Activated T-cell treated with anti-CD3 and anti-CD28 coated beads, Interleukin-2, amount 50 U/mL, for 1 hour (primary cell): ENCODE measurements around the gene ZRANB3.
"Not testable (repeated sequence)": the region's sequence is repeated elsewhere in the genome, so short reads cannot be mapped to it uniquely, and the experiment has no call there.

Experiments used
- DNase-seq: peaks from one replicate; pipeline ENCODE4 v3.0.0-alpha.2; 2020

The ZRANB3 gene

DNA sequence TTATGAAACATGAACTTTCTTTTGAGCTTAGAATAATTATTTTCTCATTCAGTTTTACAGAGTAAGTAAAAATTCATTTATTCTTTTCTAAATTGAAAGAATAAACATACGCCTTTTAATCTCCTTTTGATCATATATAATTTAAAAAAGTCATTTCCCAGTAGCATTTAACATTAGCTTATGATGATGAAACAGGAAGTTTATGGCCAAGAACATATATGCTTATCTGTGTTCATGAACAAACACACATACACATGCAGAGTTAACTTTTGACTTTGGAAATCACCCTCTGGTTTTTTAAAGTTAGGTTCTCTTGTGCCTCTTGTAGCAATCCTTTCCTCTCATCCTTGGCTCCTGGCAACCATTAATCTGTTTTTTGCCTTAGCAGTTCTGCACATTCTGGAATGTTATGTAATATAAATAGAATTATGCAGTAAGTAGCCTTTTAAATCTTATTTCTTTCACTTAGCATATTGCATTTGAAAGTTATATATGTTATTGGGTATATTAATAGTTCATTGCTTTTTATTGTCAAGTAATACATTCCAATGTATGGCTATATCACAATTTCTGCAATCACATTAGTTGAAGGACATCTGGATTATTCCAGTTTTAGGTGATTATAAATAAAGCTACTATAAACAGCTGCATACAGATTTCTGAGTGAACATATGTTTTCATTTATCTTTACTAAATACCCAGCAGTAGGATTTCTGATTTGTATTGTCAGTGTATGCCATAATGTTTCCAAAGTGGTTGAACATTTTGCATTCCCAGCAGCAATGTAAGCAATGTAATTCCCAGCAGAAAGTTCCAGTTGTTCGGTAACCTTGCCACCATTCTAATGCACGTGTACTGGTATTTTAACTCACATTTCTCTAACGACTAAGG is 210.3 kb downstream of the ZRANB3 start:
- DNase-seq, result no peak

DNA sequence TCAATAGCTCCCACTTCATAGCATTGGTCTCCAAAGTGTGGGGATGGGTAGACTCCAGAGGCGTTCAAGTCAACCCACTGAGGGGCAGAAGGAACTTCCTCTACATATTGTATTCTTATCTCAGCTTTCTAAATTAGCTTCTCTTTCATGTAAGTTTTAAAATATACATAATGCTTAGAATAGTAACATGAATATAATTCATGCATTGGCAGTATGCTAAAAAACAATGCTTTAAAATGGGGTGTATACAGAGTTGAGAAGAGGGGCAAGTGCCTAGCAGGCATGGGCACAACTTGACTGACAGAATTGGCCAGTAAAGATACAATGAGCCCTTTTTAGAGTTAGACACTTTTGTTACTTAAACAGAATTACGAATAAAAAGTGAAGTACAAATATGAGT is 212.2 kb downstream of the ZRANB3 start:
- DNase-seq, result no peak

DNA sequence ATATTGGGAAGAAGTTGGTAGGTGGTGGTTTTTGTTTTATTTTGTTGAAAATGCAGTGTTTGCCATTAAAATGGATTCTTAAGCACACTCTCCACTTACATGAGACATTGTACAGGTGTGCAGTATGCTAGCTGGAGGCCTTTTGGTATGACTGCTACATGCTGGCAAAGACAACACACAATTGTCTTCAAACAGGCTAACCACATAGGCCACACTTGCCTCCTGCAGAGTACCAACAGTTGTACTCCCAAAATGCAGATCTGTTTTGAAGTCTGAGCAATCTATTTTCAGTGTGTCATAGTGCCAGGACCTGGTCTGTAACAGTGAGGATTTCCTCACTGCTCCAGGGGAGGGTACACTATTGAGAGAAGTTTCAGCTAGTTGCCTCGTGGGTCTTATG is 213.6 kb downstream of the ZRANB3 start:
- DNase-seq, result no peak

DNA sequence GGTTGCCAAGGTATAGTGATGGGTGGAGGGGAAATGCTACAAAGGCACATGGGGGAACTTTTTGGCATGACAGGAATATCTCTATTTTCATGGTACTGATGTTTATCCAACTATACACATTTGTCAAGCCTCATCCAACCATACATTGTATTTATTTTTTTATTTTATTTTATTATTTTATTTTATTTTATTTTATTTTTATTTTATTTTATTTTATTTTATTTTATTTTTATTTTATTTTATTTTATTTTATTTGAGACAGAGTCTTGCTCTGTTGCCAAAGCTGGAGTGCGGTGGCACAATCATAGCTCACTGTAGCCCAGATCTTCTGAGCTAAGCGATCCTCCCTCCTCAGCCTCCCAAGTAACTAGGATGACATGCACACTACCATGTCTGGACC is 219.1 kb downstream of the ZRANB3 start:
- no peak for DNase-seq

DNA sequence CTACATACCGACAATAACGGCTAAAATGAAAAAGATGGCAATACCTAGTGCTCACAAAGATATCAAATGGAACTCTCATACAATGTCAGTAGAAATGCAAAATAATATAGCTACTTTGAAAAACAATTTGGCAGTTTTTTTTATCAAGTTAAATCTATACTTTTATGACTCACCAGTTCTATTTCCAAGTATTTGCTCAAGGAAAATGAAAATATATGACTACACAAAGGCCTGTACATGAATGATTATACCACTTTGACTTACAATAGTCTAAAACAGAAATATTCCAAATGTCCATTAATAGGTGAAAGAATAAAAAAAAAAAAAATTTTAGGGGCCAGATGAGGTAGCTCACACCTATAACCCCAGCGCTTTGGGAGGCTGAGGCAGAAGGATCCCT is 219.8 kb downstream of the ZRANB3 start:
- DNase-seq, result no peak

DNA sequence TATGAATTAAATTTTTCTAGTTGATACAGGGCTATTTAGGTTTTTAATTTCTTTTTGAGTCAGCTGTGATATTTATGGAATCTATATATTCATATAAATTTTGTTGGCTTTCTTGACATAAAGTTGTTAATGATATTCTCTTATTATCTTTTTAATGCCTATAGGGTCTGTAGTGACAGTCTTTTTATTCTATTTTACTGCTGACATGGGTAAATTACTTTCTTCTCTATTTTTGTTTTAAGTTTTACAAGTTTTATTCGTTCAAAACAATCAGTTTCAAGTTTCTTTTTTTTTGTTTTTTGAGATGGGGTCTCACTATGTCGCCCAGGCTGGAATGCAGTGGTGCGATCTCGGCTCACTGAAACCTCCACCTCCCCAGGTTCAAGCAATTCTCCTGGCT is 226.3 kb downstream of the ZRANB3 start:
- no peak for DNase-seq

DNA sequence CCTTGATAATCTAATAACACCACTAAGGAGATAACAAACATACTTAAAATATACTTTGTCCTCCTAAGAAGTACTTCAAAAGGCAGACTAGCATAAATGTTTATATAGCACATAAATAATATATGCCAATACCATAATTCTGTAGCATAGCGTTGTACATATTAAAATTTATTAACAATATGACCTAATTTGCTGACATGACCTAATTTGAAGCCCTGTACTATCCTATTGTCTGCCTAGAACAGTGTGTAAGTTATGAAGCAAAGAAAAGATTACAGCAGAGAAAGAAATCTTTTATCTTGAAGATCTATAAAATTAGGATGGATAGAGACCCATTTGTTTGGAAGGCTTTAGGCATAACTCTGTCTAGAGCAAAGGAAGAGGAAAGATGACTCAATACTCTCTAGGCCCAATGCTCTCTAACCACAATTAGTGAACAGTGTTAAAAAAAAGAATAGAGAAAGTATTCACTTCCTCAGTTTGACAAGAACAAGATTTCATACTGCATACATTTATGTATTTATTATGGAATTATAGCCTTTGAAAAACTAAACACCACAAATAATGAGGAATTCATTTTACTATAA is 231.3 kb downstream of the ZRANB3 start:
- DNase-seq, result no peak

DNA sequence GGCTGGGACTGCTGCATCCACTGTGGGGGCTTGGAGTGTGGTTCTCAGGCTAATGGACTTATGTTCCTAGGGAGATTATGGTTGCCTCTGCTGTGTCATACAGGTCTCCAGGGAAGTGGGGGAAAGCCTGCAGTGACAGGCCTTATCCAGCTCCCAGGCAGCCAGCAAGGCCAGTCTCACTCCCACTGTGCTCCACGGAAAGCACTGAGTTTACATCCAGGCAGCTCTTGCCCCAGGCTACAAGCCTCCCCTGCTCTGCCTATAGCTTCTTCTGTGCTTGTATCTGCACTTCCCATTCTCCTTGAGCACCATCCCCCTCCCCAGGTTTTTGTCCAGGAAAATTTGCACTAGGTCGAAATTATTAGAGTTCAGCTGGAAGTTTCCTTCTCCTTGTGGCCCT is 231.9 kb downstream of the ZRANB3 start:
- DNase-seq, result no peak

DNA sequence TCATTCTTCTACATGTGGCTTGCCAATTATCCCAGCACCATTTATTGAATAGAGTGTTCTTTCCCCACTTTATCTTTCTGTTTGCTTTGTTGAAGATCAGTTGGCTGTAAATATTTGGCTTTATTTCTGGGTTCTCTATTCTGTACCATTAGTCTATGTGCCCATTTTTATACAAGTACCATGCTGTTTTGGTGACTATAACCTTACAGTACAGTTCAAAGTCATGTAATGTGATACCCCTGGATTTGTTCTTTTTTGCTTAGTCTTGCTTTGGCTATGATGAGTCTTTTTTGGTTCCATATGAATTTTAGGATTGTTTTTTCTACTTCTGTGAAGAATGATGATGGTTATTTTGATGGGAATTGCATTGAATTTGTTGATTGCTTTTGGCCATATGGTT is 243.9 kb downstream of the ZRANB3 start:
- DNase-seq, result not testable (repeated sequence)

DNA sequence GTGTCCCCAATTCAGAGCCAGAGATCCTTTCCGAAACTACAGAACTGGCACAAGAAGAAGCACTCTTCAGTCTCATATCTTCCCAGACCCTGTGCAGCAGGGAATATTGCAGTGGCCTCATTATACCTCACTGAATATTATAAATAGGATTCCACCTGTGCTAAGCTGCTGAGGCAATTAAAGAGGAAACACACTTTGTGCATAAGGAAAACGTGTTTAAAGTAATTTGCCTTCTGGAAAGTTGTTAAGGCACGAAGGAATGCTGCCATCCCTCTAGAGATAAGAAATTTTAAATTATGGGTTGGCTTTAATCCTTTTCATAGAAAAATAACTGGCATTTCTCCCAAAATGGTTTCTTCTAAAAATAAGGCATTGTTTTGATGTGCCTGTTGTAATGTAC is 245.6 kb downstream of the ZRANB3 start:
- no peak for DNase-seq

DNA sequence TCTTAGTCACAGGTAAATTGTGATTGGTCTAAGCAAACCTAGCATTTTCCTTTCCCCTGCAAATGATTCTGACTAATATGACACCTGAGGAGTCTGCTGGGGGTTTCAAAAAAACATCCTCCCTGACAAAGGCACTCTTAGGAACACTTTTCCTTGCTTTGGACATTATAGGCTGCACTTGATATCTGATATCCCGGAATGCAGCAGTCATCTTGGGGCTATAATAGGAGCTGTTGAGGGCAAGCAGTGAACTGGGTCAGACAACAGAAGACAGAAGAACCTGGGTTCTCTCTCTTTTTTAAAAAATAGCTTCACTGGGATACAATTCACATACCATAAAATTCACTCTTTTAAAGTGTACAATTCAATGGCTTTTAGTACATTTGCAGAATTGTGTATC is 249.6 kb downstream of the ZRANB3 start:
- DNase-seq, result no peak

DNA sequence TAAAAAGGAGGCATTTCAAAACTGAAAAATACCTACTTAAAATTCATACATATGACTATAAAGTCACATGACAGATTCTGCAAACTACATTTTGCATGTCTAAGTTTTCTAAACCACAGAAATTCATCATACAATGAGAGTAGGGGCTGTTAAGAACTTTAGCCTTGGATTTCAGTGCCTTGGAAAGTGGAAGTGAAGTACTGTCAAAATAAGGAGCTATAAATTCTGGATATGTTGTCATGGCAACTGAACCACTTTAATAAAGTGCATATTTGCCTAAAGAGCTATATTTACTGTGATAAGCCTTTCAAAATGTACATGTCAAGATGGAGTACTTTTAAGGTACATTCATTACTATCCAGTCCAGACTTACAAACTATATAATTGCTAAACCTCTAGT is 251.8 kb downstream of the ZRANB3 start:
- no peak for DNase-seq

DNA sequence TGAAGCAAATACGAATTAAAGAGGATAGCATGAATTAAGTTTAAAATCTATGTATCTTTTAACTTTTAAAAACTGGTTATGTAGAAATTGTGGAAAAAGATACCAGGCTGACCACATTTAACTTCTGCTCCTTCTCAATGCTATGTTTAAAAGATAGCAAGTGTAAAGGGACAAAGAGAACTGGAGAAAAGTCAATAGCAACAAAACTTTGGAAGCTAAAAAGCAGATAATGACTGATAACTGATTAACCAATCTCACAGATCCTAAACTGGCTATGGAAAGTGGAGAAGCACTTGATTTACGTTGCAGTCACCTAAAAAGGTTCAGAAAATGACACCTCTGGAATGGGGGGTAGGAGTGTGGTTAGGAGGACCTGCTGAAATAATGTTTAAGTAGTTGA is 254.5 kb downstream of the ZRANB3 start:
- DNase-seq, result no peak

DNA sequence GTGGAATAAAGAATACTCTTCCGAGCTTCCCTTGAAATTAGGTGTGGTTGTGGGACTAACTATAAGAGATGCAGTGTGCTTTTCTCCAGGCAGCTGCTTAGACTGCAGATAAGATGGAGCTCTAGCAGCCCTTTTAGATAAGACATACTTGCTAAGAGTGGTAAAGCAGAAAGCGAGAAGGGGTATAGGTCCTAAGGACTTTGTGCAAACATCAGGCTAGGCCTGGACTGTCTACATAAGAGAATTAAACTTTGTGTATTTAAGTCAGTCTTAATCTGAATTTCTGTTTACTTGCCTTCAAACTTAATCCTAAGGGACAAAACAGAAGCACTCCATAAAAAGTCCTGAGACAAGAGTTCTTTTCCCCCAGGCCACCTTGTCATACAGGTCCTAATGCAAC is 260.0 kb downstream of the ZRANB3 start:
- DNase-seq, result no peak

DNA sequence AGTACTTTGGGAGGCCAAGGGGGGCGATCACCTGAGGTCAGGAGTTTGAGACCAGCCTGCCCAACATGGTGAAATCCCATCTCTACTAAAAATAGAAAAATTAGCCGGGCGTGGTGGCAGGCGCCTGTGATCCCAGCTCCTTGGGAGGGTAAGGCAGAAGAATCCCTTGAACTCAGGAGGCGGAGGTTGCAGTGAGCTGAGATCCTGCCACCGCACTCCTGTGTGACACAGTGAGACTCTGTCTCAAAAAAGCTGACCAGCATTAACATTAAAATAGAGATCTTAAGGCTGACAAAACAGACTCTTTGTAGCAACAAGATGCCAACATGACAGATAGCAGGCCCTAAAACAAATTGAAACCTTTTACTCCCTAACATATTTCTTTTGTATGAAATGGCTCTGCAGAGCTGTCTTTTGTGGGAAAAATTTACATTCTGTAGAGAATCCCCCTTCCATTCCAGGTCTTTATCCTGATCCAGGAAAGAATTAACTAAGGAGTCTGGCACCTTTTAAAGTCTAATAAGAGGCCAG is 265.0 kb downstream of the ZRANB3 start:
- no peak for DNase-seq

DNA sequence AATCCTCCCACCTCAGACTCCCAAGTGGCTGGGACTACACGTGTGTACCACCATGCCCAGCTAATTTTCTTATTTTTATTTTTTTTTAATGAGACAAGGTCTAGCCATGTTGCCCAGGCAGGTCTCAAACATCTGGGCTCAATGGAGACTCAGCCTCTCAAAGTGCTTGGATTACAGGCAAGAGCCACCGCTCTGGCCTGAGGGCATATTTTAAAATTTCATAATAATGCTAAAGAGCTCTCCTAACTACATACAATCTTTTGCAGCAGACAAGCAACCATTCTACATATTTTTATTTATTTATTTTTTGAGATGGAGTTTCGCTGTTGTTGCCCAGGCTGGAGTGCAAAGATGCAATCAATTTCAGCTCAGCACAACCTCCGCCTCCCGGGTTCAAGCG is 271.9 kb downstream of the ZRANB3 start:
- no peak for DNase-seq

DNA sequence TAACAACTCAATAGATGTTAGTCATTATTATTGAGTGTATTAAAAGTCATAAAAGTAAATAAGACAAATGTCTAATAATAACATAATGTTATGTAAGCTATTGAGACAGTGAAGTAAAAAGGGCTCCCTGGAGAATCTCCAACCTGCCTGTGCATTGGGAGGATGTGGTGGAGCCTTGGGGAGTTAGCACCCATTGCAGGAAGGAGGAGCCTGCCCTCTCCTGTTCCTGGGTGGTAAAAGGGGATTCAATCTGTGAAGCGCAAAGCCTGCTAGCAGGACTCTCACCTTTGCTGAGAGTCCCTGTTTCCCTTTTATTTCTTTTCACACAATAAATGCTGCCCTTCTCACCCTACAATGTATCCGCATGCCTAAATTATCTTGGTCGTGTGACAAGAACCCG is 272.8 kb downstream of the ZRANB3 start:
- DNase-seq, result no peak

DNA sequence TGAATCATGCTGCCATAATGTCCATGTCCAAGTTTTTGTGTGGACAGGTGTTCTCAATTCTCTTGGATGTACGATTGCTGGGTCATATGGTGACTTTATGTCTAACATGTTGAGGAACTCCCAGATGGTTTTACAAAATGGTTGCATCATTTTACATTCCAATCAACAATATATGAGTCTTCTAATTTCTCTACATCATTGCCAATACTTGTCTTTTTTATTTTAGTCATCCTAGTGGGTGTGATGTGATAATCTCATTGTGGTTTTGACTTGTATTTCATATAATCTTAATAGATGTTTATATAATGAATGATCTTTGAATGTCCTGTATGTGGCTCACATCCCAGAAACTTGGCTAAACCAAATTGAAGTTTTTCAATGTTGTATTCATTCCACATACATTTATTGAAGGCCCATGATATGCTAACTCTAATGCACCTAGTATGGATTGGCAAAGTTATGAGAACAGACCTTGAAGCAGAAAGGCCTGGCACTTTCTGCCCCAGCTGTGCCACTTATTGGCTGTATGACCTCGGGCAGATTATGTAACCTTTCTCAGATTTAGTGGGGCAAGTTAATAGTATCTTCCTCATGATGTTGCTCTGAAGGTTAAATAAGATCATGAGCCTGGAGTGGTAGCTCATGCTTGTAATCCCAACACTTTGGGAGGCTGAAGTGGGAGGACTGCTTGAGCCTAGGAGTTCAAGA is 273.5 kb downstream of the ZRANB3 start:
- DNase-seq, result no peak

DNA sequence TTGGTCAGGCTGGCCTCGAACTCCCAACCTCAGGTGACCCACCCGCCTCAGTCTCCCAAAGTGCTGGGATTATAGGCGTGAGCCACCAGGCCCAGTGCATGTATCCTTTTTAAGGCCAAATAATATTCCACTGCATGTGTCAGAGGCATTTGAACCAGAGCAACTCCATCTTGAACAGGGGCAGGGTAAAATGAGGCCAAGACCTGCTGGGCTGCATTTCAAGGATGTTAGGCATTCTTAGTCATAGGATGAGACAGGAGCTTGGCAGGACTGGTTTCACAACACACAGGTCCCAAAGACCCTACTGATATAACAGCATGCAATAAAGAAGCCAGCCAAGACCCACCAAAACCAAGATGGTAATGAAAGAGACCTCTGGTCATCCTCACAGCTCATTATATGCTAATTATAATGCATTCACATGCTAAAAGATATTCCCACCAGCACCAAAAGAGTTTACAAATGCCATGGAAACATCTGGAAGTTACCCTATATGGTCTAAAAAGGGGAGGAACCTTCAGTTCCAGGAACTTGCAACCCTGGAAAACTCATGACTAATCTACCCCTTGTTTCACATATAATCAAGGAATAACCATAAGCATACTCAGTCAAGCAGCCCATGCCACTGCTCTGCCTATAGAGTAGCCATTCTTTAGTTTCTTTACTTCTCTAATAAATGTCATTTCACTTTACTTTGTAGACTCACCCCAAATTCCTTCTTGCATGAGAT is 274.3 kb downstream of the ZRANB3 start:
- DNase-seq, result no peak

DNA sequence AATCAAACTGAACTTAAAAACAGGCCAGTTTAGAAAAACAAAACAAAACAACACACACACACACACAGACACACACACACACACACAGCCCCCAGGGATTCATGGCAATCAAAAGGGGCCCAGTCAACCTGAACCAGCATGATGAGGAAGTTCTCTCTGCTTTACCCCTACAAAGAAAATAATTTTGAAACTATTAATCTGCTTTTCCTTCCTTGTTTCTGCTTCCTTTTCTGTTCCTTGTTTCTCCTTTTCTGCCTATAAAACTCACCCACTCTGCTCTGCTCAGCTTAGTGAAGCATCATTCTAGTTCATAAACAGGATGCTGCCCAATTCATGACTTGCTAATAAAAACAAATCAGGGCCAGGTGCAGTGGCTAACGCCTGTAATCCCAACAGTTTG is 275.8 kb downstream of the ZRANB3 start:
- no peak for DNase-seq

DNA sequence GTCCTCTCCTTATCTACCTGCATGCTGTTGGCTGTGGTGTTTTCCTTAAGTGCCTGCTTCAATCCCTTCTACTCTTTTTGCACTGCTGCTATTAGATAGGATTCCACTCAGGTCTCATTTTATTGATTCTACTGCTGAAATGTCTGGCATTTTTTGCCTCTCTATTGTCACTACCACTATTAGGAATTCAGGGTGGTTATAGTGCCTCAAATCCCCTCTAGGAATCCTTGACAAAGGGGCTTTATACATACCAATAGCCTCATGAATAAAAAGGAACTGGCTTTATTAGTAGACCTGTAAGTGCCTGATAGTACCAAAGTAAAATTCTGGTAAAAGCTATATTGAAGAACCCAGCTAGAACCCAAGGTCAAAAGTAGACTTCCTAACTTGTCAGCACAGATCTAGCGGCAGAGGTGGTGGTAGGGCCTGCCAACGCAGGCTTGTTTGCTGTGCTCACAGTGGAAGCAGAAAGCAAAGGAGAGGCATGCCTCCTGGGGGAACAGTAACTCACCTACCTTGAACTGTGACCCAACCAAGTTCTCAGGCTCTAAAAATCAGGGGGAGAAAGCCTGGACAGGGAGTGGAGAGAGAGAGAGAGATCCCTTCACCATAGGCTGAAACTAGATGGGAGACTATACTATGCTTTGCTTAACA is 278.1 kb downstream of the ZRANB3 start:
- DNase-seq, result no peak

DNA sequence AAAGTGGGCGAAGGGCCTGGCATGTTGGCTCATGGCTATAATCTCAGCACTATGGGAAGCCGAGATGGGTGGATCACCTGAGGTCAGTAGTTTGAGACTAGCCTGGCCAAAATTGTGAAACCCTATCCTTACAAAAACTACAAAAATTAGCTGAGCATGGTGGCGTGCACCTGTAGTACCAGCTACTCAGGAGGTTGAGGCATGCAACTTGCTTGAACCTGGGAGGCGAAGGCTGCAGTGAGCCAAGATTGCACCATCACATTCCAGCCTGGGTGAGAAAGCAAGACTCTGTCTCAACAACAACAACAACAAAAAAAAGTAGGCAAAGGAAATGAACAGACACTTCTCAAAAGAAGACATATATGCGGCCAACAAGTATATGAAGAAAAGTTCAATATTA is 282.4 kb downstream of the ZRANB3 start:
- no peak for DNase-seq
